Endometrium (tissue), 2 donors: ENCODE measurements around the gene PRRC2A.

Source experiments
- FAIRE-seq: peaks from 2 replicates; lab custom pipeline; 2012; peaks lifted over from hg19 to GRCh38; lab: Jason Lieb, UNC
- donor health status: control.
- donor health status: control.

The PRRC2A gene

DNA sequence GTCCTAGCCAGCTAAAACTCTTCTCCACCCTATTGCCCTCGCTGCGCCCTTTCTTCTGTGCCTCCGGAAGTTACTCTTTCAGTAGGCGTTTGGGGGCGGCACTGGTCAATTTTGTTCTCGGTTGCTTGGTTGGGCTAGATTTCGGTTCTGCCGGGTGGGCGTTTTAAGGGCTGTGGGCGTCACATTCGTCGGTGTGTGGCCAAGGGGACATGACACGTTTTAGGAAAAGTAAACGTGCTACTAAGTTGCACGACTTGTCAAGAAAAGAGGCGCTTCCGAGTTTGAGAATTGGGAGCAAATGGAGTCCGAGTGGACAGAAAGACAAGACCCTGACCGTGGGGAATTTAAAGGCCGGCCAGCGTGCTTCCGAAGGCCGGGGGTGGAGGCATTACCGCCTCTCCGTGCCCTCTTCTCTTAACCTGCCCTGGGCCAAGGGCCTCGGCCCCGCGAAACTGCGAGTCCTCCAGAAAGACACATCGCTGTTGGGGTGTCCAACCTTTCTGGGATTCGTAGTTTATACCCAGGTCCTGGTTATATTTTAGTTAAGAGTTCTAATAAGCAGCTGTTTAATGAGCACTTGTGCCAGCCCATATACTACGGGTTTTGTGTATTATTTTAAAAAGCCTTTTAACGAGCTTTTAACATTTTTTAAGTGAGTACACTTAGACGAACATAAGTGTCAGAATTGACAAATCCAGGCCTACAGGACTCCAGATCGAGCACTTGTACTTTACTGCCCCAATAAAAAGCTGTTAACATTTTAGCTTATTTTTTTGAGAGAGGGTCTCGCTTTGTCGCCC lies 32.6 kb downstream of the PRRC2A start:
- no peak for FAIRE-seq

DNA sequence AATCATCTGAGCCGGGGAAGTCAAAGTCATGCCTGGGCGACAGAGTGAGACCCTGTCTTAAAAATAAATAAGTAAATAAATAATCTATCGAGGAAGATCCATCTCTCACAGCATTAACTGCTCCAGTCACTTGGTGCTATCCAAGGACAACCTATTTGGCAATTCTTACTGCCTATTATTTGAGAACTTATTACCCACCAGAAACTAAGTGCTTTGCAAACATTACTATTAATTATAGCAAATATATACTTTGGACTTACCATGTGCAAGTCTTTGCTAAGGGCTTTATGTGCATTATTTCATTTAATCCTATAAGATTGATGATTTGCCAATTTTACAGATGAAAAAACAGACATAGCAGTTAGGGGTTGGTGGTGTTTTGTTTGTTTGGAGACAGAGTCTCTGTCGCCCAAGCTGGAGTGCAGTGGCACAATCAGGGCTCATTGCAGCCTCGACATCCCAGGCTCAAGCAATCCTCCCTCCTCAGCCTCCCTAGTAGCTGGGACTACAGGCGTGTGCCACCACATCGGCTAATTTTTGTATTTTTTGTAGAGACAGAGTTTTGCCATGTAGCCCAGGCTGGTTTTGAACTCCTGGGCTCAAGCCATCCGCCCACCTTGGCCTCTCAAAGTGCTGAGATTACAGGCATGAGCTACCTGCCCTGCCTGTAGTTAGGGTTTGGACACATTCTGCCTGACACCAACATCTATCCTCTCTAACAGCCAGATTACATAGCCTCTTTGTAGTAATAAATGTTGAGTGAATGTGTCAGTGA lies 34.2 kb downstream of the PRRC2A start:
- FAIRE-seq = no peak

DNA sequence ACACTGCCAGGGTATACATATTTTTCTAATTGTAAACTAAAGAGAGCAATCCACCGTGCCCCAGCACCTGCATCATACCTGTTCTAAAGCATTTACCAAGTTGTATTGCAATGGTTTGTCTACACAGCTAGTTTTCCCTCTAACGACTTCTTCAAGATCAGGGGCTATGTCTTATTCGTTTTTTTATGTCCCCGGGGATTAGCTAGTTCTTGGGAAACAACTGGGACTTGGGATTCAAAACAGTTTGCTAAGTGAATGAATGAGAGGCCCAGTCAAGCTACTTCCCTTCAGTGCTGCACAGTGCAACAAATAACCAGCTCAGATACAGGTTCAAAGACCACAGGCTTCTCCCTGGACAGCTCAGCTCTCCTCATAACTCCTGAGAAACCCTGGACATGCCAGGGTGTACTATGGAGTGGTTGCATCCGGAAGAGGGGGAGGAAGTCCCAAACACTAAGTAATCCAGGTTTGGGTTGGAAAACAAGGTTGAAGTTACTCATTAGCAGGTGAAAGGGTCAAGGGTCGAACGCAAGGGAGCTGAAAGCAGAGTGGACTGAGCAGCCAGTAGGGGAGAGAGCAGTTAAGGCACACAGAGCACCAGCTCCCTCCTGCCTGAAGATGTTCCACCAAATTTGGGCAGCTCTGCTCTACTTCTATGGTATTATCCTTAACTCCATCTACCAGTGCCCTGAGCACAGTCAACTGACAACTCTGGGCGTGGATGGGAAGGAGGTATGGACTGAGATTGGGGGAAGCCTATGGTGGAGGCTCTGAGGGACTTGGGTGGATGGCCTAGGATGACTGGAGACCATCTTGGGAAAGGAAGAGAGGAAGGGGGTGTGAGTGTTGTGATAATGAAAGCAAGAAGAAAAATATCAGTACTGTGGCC lies 35.1 kb downstream of the PRRC2A start, which contains the start of gene APOM:
Gene APOM (plus strand): TSS at position 546 of the 889 bp plus-strand sequence. CDS start 73 bp downstream, at position 619.
- no peak for FAIRE-seq

DNA sequence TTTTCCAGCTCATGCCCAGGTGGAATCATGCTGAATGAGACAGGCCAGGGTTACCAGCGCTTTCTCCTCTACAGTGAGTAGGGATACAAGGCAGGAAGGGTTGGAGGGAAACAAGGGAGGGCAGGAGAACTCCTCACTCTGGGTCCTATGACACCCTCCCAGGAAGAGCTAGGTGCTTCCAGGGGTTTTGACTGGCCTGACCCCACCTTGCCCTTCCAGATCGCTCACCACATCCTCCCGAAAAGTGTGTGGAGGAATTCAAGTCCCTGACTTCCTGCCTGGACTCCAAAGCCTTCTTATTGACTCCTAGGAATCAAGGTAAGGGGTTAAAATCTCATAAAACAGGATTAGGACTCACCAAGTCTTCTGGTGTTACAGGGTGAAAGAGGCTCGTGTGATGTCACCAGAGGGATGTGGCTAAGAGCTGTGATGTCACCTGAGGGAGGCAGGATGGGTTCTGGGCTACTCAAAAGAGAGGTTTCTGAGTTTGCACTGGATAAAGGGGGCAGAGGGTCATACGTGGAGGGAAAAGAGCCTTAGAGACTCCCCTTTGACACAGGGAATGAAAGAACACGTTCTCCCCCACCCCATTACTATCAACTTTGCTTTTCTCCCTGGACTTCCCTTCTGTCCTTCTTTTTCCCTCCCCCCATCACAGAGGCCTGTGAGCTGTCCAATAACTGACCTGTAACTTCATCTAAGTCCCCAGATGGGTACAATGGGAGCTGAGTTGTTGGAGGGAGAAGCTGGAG lies 37.1 kb downstream of the PRRC2A start:
- FAIRE-seq = no peak

DNA sequence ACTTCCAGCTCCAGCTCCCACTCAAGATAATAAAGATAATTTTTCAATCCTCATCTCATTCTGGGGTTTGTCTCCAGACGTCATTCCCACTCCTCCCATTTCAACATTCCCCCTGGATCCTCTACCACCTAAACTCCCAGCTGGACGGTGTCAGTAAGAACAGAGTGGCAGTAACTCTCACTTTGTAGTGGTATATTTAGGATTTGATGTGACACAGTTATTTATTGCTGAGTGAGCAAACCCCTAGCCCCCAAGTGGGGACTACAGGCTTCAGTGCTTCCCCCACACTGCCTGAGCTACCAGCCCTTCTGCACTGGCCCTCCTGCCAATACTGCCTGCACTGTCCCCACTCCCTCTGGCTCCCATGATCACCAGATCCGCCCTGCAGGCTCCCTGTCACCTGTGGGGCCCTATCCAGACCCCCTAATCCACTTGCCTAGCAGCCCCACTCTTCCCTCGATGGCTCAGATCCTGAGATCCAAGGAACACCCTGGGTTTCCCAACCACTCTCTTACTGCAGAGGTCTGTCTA lies 37.7 kb downstream of the PRRC2A start:
- no peak for FAIRE-seq

- FAIRE-seq = no peak
Measured at GRCh38 chr6:31658983-31659648, 38.6 kb downstream of the PRRC2A start.

DNA sequence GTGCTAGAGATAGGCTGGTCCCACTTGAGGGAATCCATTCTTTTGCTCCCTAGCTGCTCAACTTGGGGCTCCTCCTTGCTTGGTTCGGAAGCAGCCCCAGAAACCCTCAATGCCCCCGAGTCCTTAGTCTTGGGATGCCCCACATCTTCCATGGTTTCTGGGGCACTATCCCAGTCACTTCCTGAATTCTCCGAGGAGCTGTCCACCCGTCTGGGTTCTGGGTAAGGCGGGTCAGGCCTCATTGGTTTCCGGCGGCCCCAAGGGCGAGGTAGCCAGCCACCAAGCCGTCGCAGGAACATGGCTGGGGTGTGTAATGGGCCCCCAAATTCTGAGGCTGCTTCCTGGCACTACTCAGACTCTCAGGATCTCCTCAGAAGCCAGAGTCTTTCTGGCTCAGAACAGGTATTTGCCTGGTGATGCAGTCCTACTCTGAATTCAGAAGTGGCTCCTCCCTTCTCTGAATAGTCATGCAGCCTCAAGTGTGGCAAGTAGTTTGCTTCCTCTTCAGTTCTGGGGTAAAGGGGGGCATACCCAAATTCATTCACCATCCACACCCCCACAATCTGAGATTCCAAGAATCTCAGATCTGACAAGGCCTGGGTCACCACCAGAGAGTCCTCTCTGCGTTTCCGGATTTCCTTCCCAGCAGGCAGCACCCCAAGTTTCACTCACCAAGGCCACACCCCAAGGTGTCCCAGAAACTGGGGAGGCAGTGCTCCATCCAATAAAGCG lies 39.3 kb downstream of the PRRC2A start:
- no peak for FAIRE-seq

GRCh38 chr6:31660381-31661261 lies 40.1 kb downstream of the PRRC2A start, which contains the start of gene C6orf47:
C6orf47 (minus strand) TSS chr6:31660778; CDS start chr6:31659947, 831 bp downstream.
- FAIRE-seq = no peak

DNA sequence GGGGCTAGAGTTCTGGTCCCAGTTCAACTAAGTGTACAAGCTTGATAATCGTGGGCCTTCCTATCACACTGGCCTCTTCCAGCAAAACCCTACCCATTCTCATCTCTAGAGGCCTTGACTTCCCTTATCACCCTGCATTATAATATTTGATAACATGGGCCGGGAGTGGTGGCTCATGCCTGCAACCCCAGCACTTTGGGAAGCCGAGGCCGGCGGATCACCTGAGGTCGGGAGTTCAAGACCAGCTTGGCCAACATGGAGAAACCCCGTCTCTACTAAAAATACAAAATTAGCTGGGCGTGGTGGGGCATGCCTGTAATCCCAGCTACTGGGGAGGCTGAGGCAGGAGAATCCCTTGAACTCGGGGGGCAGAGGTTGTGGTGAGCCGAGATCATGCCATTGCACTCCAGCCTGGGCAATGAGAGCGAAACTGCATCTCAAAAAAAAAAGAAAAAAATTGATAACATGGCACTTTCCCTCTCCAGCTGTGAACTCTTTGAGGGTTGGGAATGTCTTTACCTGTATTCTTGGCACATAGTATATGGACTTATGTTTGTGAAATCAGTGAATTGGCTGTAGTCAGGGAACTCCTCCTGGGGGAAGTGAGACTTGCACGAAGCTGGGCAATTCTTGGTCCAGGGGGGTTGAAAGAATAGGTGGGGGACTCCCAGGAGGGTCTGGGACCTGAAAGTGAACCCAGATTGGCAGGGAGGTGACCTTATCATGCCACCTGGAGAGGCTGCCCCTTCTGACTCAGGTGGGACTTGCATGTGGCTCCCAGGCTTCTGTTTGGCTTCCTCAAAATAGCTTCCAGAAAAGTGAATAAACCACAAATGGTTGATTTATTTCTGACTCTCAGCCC lies 41.0 kb downstream of the PRRC2A start:
- FAIRE-seq = no peak

DNA sequence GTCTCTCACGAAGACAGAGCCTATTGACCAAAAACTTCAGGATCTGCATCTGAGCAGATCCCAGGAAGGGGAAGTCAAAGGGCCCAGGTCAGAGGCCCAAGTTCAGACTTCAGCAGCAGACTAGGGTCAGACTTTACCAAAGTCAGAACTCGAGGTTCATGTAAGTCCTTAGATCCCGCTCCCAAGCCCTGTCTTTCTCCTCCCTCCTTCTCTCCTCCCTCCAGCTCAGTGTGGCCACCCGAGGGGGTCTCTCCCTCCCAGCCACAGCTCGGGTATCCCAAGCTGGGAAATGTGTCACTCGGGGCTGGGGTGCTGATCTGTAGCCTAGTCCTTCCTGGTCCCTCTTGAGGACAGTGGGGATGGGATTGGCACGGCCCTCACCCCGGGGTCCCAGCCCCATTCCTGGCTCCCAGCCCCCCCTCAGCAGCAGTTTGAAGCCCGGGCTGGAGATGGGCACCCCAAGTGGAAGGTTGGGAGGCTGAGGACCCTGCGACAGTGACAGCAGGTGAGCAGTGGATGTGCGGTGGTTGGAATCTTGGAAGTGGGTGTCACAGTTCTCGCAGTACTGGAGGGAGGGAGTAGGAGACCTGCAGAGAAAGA lies 41.7 kb downstream of the PRRC2A start:
- no peak for FAIRE-seq

GRCh38 chr6:31663126-31663960 lies 42.8 kb downstream of the PRRC2A start:
- no peak for FAIRE-seq

- FAIRE-seq = no peak
Measured at GRCh38 chr6:31663961-31664789, 43.7 kb downstream of the PRRC2A start.

DNA sequence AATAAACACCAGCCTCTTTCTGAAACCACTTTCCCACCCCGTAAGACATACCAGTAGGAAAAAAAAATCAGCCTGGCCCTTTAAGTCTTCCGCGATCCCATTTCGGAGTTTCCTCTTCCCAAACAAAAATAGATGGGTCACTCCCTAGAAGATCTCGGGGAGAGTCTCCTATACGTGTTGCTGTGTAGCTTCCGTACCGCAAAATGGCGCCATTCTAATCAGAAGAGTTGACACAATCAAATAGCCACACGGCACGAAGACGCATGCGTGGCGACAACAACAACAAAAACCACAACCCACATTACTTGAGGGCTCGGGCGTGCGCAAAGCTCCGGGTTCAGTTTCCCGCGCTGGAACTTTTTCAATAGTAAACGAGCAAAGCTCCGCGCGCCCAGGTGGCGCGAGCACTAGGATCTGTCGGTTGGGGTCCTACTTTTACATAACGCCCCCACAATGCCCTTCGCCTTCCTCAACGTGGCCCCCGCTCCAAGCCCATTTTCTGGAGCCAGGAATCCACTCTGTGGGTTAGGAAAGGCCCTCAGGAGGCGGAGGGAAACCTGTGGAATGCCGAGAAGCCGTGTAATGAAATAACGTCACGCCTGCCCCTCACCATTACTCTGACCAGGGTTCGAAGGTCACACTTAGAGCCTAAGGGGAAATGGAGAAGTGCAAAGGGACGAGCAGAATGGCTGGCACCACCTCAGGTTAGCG lies 44.4 kb downstream of the PRRC2A start, which contains the start of gene GPANK1:
Gene GPANK1 (minus strand): TSS at position 208 of the 711 bp plus-strand sequence. CDS start 519 bp downstream, outside the sequence.
- peak; percentile 70 for FAIRE-seq

DNA sequence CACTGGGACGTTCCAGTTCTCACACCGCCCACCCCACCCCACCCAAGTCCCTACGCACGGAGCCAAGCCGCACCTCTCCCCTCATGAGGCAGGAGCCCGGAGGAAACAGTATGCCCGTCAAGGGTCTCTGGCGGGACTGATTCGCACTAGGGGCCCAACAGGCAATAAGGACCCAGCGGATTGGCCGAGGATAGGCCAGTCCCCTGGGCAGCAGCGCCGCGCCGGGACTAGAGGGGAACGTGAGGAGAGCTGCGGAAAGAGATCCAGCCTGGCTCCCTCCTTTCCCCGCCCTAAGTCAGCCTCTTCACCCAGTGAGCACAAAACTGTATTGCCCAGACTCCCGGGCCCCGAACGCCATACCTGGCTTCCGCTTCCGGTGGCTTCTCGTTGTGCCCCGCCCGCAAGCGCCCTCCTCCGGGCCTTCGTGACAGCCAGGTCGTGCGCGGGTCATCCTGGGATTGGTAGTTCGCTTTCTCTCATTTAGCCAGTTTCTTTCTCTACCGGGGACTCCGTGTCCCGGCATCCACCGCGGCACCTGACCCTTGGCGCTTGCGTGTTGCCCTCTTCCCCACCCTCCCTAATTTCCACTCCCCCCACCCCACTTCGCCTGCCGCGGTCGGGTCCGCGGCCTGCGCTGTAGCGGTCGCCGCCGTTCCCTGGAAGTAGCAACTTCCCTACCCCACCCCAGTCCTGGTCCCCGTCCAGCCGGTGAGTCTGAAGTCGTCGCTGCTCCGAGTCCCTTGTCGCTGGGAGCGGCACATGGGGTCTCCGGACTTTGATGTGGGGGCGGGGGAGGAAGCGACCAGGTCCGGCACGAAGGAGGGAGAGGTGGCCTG lies 45.2 kb downstream of the PRRC2A start, which contains the start of gene CSNK2B:
Gene CSNK2B (plus strand): TSS at position 580 of the 836 bp plus-strand sequence. CDS start 752 bp downstream, outside the sequence.
- no peak for FAIRE-seq
